ENCODE measurements around the gene DEPDC5.

DNA sequence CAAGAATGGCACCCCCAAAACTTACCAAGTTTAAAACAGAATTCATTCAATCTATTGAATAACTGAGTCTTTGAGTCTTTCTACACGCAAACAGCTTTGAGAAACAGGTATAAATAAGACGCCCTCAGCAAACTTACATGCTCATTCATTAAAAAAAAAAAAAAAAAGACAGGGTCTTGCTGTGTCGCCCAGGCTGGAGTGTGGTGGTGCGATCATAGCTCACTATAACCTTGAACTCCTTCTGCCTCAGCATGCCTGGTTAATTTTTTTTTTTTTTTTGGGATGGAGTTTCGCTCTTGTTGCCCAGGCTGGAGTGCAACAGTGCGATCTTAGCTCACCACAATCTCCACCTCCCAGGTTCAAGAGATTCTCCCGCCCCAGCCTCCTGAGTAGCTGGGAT is 9.9 kb upstream of the DEPDC5 start:
- TF ChIP-seq, protein P1, sequence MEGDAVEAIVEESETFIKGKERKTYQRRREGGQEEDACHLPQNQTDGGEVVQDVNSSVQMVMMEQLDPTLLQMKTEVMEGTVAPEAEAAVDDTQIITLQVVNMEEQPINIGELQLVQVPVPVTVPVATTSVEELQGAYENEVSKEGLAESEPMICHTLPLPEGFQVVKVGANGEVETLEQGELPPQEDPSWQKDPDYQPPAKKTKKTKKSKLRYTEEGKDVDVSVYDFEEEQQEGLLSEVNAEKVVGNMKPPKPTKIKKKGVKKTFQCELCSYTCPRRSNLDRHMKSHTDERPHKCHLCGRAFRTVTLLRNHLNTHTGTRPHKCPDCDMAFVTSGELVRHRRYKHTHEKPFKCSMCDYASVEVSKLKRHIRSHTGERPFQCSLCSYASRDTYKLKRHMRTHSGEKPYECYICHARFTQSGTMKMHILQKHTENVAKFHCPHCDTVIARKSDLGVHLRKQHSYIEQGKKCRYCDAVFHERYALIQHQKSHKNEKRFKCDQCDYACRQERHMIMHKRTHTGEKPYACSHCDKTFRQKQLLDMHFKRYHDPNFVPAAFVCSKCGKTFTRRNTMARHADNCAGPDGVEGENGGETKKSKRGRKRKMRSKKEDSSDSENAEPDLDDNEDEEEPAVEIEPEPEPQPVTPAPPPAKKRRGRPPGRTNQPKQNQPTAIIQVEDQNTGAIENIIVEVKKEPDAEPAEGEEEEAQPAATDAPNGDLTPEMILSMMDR (conservative IDR thresholded peaks at IDR 0.05; ENCODE audit: low read length): no peak
- TF ChIP-seq EZH2phosphoT487 (IDR thresholded peaks at IDR 0.05; ENCODE audit: borderline replicate concordance, low read depth, low read length): no peak
